ENCODE data around the gene MGMT. TPM values are rescaled to one million over a fixed set of nuclear protein-coding genes. Genes with fewer than 3 reads are reported as not detected.

Gene MGMT
- polyA plus RNA-seq, 2 donors: 8.6 to 13.0 TPM

GRCh38 chr10:129756912-129757901, 290.2 kb downstream of the MGMT start:
- Histone ChIP-seq H3K27ac (ENCODE audit: low read depth in 2 of 2, low read length in 1 of 2) (no peak overlapping the region), H3K36me3 (ENCODE audit: control insufficient read depth in 2 of 2, insufficient read depth in 2 of 2, low read length in 1 of 2) (peaks cover 3 to 9% of the 10 kb centered on the region in 2 donors), H3K9me3 (ENCODE audit: control insufficient read depth in 2 of 2, insufficient read depth in 1 of 2, low read depth in 1 of 2, low read length in 1 of 2) (peaks cover 0 to 7% of the 10 kb centered on the region in 2 donors), H3K27me3 (ENCODE audit: control insufficient read depth in 1 of 2, insufficient read depth in 2 of 2, low read length in 2 of 2) (no peaks in the 10 kb centered on the region), H3K4me1 (ENCODE audit: control insufficient read depth in 2 of 2, insufficient read depth in 2 of 2, low read length in 1 of 2) (no peaks in the 10 kb centered on the region), H3K4me3 (ENCODE audit: low read depth in 1 of 2, low read length in 2 of 2) (peak overlapping the region in 1 of 2 donors; percentile 8)
- WGBS, 2 donors: 47 to 50% methylated on average over 21 of the region's 21 CpGs

- Histone ChIP-seq H3K36me3 (ENCODE audit: control insufficient read depth in 2 of 2, insufficient read depth in 2 of 2, low read length in 1 of 2) (peaks cover 3 to 9% of the 10 kb centered on the region in 2 donors), H3K27me3 (ENCODE audit: control insufficient read depth in 1 of 2, insufficient read depth in 2 of 2, low read length in 2 of 2) (no peaks in the 10 kb centered on the region), H3K4me3 (ENCODE audit: low read depth in 1 of 2, low read length in 2 of 2) (no peak overlapping the region), H3K4me1 (ENCODE audit: control insufficient read depth in 2 of 2, insufficient read depth in 2 of 2, low read length in 1 of 2) (no peaks in the 10 kb centered on the region), H3K9me3 (ENCODE audit: control insufficient read depth in 2 of 2, insufficient read depth in 1 of 2, low read depth in 1 of 2, low read length in 1 of 2) (peaks cover 0 to 7% of the 10 kb centered on the region in 2 donors), H3K27ac (ENCODE audit: low read depth in 2 of 2, low read length in 1 of 2) (no peak overlapping the region)
- 92 to 95% methylated on average over 22 of the region's 22 CpGs for WGBS, 2 donors
Observed at GRCh38 chr10:129758207-129759021, 291.4 kb downstream of the MGMT start.

DNA sequence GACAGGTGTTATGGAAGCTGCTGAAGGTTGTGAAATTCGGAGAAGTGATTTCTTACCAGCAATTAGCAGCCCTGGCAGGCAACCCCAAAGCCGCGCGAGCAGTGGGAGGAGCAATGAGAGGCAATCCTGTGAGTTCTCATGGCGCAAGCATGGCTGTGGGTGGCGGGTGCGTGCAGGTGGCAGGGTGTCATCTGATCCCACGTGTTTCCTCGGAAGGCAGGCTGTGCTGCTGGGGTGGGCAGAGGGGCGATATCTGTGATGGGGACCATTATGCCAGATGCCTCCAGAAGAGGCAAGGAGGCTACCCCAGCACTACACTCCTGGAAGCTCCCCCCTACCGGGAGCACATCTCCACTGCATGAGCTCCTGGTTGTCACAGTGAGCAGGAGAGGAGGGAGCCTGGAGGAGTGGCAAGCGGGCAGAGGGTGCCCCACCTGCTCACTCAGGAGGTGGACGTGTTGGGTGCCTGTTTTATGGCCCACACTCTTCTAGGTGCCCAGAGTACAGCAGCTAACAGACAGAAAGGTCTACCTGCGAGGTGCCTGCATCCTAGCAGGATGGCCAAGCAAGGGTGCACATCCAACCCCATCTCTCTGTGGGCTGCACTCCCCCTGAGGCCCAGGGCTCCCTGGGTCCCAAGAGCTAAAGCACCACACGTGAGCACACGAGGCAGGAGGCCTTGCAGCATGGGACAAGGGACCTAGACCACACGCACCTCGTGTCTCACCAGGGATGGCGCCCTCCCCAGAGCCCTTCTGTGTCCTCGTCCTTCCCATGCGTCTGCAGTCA, 292.4 kb downstream of the MGMT start:
- Histone ChIP-seq H3K27me3 (ENCODE audit: control insufficient read depth in 1 of 2, insufficient read depth in 2 of 2, low read length in 2 of 2) (no peaks in the 10 kb centered on the region), H3K4me1 (ENCODE audit: control insufficient read depth in 2 of 2, insufficient read depth in 2 of 2, low read length in 1 of 2) (no peaks in the 10 kb centered on the region), H3K27ac (ENCODE audit: low read depth in 2 of 2, low read length in 1 of 2) (no peak overlapping the region), H3K4me3 (ENCODE audit: low read depth in 1 of 2, low read length in 2 of 2) (no peak overlapping the region), H3K9me3 (ENCODE audit: control insufficient read depth in 2 of 2, insufficient read depth in 1 of 2, low read depth in 1 of 2, low read length in 1 of 2) (peaks cover 0 to 4% of the 10 kb centered on the region in 2 donors), H3K36me3 (ENCODE audit: control insufficient read depth in 2 of 2, insufficient read depth in 2 of 2, low read length in 1 of 2) (peaks cover 3 to 9% of the 10 kb centered on the region in 2 donors)
- 94 to 96% methylated on average over 21 of the region's 21 CpGs for WGBS, 2 donors

- 90 to 95% methylated on average over 11 of the region's 11 CpGs for WGBS, 2 donors
- no peak overlapping the region for H3K4me3 ChIP-seq (ENCODE audit: low read depth in 1 of 2, low read length in 2 of 2)
- H3K4me1 ChIP-seq (ENCODE audit: control insufficient read depth in 2 of 2, insufficient read depth in 2 of 2, low read length in 1 of 2): no peaks in the 10 kb centered on the region
- no peaks in the 10 kb centered on the region for H3K27me3 ChIP-seq (ENCODE audit: control insufficient read depth in 1 of 2, insufficient read depth in 2 of 2, low read length in 2 of 2)
- H3K9me3 ChIP-seq (ENCODE audit: control insufficient read depth in 2 of 2, insufficient read depth in 1 of 2, low read depth in 1 of 2, low read length in 1 of 2): peaks cover 0 to 3% of the 10 kb centered on the region in 2 donors
- H3K27ac ChIP-seq (ENCODE audit: low read depth in 2 of 2, low read length in 1 of 2): no peak overlapping the region
- peaks cover 3 to 9% of the 10 kb centered on the region in 2 donors for H3K36me3 ChIP-seq (ENCODE audit: control insufficient read depth in 2 of 2, insufficient read depth in 2 of 2, low read length in 1 of 2)
Observed at GRCh38 chr10:129760003-129760315, 292.9 kb downstream of the MGMT start.

DNA sequence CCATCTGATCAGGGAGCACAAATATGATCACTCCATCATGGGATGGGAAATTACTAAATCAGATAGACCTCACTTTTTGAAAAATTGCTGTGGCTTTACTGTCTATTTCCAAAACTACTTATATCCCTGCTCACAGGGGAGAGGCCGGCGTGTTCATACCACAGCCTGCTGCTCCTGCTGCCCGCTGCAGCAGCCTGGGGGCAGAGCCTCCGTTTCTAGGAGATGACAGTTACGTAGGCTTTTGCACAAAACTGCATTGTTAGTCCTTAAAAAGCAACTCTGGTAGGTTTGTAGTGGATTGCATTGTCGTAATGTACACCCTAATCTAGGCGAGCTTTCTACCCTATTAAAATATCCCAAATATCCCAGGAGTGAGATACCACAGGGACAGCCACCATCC, 293.4 kb downstream of the MGMT start:
- Histone ChIP-seq H3K36me3 (ENCODE audit: control insufficient read depth in 2 of 2, insufficient read depth in 2 of 2, low read length in 1 of 2) (peaks cover 3 to 9% of the 10 kb centered on the region in 2 donors), H3K4me1 (ENCODE audit: control insufficient read depth in 2 of 2, insufficient read depth in 2 of 2, low read length in 1 of 2) (no peaks in the 10 kb centered on the region), H3K27ac (ENCODE audit: low read depth in 2 of 2, low read length in 1 of 2) (no peak overlapping the region), H3K4me3 (ENCODE audit: low read depth in 1 of 2, low read length in 2 of 2) (no peak overlapping the region), H3K9me3 (ENCODE audit: control insufficient read depth in 2 of 2, insufficient read depth in 1 of 2, low read depth in 1 of 2, low read length in 1 of 2) (peaks cover 0 to 3% of the 10 kb centered on the region in 2 donors), H3K27me3 (ENCODE audit: control insufficient read depth in 1 of 2, insufficient read depth in 2 of 2, low read length in 2 of 2) (no peaks in the 10 kb centered on the region)
- 95% methylated on average over 7 of the region's 7 CpGs for WGBS, 2 donors

DNA sequence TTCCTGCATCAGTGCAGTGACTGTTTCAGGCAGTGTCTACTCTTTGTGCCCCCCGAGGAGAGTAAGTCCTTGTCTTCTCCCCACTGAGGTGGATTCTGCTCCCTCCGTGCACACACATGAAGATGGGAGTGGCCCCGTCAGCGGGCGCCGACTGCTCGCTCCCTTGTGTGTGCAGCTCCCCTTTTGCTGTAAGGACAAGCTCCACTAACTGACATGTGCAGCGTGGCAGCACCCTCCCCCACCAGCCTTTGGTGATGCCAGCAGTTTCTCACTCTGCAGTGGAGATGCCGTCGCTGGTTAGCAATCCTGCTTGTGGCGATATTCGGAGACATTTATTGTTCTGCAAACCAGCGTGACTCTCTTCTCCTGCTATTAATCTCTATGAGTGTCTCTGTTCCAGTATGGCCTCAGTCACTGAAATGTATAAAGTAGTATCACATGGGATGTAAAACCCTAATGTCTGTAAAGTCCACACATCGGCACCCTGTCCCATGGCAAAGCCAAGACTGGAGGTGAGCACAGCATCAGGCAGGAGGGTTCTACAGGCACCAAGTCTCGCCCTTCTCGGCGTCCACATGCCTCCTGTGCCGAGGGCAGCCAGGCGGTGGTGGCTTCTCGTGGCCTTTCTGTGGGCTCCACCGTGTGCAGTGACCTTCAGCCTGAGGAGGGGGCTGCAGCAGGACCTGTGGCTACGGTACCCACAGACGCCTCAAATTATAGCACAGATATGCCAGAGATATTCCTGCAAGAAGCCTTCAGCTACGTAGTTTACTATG, 294.3 kb downstream of the MGMT start:
- Histone ChIP-seq H3K27ac (ENCODE audit: low read depth in 2 of 2, low read length in 1 of 2) (no peak overlapping the region), H3K9me3 (ENCODE audit: control insufficient read depth in 2 of 2, insufficient read depth in 1 of 2, low read depth in 1 of 2, low read length in 1 of 2) (peaks cover 0 to 4% of the 10 kb centered on the region in 2 donors), H3K4me3 (ENCODE audit: low read depth in 1 of 2, low read length in 2 of 2) (no peak overlapping the region), H3K27me3 (ENCODE audit: control insufficient read depth in 1 of 2, insufficient read depth in 2 of 2, low read length in 2 of 2) (no peaks in the 10 kb centered on the region), H3K36me3 (ENCODE audit: control insufficient read depth in 2 of 2, insufficient read depth in 2 of 2, low read length in 1 of 2) (peaks cover 3 to 9% of the 10 kb centered on the region in 2 donors), H3K4me1 (ENCODE audit: control insufficient read depth in 2 of 2, insufficient read depth in 2 of 2, low read length in 1 of 2) (no peaks in the 10 kb centered on the region)
- WGBS, 2 donors: 94 to 96% methylated on average over 24 of the region's 24 CpGs

DNA sequence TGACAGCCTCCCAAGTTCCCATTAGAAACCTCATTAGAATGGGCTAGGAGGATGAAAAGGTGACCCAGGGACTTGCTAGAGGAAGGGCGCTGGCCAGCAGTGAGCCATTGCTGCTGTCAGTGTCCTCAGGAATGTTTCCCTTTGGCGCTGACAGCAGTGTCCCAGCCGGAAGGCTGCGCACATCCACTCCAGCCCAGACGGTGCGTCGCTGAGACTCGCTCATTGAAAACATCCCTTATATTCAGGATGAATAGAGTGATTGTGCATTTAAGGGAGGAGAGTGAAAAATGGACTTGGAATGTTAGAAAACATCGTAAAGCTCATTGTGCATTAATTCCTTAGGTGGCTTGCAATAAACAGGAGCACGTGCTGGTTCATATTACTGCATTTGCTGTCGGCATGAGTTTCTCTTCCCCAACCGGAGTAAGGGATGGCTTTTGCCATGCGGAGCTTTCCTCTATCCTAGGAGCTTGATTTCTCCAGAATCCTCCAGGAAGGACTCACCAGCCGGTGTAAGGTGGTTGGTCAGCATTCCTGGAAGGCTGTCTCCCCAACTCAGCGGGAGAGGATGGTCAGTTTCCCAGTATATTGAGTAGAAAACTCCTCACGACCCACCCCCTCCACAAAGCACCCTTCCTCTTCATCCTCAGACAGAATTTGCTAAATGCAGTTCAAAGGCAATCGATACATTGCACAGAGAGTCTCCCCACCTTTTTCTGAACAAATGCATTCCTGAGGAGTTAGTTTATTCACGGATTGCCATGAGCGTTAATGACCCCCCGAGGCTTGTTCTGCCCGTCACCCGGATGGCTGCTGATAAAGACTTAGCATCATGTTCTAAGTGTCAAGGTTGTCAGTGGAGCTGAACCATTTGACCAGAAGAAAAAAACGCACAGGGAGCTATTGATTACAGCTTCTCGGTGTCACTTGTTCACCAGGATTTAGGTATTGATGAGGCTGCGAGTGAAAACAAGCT, 295.2 kb downstream of the MGMT start:
- WGBS, 2 donors: 84 to 89% methylated on average over 25 of the region's 25 CpGs
- Histone ChIP-seq H3K27me3 (ENCODE audit: control insufficient read depth in 1 of 2, insufficient read depth in 2 of 2, low read length in 2 of 2) (no peaks in the 10 kb centered on the region), H3K9me3 (ENCODE audit: control insufficient read depth in 2 of 2, insufficient read depth in 1 of 2, low read depth in 1 of 2, low read length in 1 of 2) (peaks cover 0 to 6% of the 10 kb centered on the region in 2 donors), H3K4me1 (ENCODE audit: control insufficient read depth in 2 of 2, insufficient read depth in 2 of 2, low read length in 1 of 2) (no peaks in the 10 kb centered on the region), H3K27ac (ENCODE audit: low read depth in 2 of 2, low read length in 1 of 2) (no peak overlapping the region), H3K36me3 (ENCODE audit: control insufficient read depth in 2 of 2, insufficient read depth in 2 of 2, low read length in 1 of 2) (peaks cover 3 to 9% of the 10 kb centered on the region in 2 donors), H3K4me3 (ENCODE audit: low read depth in 1 of 2, low read length in 2 of 2) (no peak overlapping the region)

All from esophagus (tissue), 2 donors.